GM21717 (cell line): Measurements from ENCODE around the gene CFAP92.

Experiments used
- ATAC-seq: cut with Tn5 transposase; IDR thresholded peaks from one replicate; pipeline ENCODE4 v1.9.1; 2021; ENCODE audit warnings: mild to moderate bottlenecking, moderate library complexity; ENCODE audit not compliant: unreplicated experiment

CFAP92 gene

DNA sequence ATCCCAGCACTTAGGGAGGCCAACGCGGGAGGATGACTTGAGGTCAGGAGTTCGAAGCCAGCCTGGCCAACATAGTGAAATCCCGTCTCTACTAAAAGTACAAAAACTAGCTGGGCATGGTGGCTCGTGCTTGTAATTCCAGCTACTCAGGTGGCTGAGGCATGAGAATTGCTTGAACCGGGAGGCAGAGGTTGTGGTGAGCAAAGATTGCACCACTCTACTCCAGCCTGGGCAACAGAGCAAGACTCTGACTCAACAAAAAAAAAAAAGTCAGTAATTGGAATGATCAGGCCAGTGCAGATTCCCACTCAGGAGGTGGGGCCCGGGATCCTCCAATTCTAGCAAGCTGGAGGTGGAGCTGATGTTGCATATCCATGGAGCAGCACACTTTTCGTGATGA lies 5.6 kb downstream of the CFAP92 start:
- no peak for ATAC-seq

DNA sequence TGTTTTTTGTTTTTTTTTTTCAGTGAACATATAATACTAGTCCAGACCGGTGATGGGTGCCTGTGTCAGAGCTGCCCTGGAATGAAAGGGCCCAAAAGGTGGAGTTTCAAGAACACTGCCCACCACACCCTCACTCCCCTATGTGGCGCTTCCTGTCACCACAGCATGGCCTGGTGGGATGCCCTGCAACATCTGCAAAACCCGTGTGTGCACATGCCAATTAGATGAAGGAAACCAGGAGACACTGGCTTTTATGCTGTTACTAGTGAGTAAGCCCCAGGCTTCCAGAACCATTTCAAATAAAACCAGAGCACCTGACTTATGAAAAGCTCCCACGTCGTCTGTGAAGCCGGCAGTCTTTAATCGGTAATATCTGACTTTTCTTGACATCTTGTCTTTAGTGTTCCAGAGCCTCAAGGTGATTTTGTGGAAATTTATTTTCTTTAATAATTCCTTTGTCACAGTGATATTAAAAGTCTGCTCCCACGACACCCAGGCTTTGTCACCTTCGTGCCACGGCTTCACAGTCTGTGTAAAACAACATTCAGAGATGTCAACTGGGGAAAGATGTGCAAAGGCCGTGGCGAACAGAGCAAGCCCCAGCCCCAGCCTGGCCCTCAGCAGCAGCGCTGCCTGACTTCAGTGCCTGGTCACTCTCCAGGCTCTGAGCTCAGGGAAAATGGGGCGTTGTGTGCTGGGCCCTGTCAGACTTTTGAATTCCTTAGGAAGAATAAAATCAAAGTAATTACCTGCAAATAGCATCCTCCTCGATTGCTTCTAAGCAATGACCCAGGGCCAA lies 6.4 kb downstream of the CFAP92 start:
- ATAC-seq = no peak

DNA sequence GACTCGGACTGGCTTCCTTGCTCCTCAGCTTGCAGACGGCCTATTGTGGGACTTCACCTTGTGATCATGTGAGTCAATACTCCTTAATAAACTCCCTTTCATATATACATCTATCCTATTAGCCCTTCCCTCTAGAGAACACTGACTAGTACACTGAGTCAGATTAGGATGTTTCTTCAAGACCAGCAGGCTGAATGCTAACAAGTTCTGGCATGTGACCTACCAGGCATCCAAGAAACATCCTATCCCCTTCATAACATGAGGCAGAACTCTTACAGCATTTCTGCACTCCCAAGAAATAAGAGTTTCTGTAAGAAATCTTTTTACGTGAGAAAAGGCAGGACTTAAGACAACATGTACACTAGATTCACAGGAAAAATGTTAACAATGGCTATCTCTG lies 9.3 kb downstream of the CFAP92 start:
- no peak for ATAC-seq

DNA sequence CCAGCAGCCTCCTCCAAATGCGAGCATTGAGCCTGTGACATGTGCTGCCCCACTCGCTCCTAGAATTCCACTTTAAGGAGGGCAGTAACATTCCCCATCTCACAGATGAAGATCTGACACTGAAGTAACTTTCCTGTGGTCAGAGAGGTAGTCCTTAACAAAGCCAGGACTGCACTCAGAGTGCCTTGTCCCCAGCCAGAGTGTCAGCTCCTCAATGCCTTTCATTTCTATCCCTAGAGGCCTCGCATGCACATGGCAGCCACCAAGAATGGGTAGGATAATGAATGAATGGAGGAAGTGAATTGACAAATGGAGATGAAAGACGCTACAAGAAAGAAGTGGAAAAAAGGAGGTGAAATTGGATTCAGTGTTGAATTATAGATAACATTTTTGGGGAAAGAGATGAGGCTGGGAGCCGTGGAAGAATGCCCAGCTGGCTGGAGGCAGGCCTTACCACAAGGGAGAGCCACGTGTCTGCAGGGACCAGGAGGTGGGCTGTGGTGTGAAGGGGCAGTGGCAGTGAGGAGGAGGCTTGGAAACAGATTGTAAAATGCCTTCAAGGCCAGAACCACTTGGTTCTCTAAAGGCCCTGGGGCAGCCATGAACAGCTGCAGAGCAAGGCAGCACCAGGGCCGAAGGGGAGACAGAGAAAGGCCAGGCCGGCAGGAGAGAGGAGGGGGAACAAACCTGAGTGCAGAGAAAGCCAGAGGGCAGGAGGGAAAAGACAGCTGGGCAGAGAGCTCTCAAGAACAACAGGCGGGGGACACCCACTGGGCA lies 10.4 kb downstream of the CFAP92 start:
- no peak for ATAC-seq

DNA sequence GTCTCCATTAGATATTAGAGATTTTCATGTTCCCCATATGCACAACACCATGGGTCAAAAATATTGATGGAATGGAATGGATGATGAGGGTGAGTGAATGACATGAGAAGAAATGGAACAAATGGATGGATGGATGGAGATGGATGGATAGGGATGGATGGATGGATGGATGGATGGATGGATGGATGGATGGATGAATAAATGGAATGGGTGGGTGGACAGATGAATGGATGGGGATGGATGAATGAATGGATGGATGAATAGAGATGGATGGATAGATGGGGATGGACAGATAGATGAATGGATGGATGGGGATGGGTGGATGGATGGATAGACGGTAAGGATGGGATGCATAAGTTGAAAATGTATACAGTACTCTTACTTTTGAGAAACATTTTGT lies 18.6 kb downstream of the CFAP92 start:
- ATAC-seq = no peak

DNA sequence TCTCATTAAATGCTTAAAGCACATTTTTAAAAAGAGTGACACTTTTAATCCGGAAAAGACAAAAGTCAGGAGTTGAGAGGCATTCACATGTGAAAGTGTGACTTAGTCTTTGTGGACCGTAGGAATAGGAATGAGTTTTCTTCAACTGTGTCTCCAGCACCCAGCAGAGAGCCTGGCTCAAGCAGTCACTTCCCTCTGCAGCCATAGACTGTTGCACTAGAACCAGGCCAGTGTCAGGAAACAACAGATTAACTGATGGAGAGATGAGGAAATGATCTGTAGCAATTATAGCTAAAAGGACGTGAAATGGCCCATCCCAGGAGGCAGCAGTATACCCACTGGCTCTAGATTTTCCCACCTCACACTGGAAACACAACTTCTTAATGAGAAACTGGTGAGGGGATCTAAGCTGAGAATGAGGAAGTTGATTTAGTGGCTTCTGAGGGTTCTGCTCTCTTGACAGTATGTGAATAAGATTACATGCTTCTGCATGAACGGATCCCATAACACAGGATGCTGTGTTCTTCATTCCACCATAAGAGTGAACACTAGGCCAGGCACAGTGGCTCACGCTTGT lies 19.8 kb downstream of the CFAP92 start:
- ATAC-seq = no peak

DNA sequence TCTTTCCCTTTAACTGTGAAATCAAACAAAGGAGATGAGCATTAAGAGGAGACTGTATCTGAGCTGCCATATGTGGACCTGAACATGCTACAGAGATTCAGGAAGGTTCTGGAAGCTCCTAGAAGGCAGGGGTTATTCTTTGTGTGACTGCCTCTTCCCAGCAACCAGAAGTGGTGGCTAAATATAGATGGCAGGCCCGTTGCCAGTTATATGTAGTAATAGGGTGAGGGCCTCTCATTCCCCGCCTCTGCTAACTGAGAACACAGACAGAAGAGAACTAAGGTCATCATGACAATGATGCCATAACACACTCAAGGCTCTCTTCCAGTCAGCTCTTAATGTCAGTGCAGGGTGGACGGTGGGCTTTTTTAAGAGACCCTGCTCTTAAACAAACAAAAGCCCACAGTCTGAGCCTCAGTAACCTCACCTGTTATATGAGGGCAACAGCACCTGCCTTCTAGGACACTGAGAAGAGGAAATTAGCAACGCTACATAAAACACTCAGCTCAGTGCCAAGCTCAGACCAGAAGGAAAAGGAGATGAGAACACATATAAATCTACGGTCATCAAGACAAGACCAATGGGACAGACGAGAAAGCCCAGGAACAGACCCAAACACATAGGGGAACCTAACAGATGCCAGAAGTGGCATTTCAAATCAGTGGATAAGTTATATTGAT lies 22.3 kb downstream of the CFAP92 start:
- ATAC-seq = no peak

DNA sequence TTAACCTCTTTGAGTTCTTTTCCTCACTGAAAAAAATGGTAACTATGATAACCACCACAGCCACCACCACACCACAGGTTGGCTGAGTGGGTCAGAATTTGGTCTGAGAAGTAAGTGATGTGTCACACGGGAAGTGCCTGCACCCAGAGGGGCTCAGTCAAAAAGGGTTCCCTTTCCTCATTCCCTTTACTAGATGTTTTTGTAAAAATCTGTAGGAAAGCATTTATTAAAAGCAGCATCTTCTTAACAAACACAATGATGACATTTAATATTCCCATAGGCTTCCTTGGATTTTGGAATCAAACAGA lies 23.2 kb downstream of the CFAP92 start:
- no peak for ATAC-seq

DNA sequence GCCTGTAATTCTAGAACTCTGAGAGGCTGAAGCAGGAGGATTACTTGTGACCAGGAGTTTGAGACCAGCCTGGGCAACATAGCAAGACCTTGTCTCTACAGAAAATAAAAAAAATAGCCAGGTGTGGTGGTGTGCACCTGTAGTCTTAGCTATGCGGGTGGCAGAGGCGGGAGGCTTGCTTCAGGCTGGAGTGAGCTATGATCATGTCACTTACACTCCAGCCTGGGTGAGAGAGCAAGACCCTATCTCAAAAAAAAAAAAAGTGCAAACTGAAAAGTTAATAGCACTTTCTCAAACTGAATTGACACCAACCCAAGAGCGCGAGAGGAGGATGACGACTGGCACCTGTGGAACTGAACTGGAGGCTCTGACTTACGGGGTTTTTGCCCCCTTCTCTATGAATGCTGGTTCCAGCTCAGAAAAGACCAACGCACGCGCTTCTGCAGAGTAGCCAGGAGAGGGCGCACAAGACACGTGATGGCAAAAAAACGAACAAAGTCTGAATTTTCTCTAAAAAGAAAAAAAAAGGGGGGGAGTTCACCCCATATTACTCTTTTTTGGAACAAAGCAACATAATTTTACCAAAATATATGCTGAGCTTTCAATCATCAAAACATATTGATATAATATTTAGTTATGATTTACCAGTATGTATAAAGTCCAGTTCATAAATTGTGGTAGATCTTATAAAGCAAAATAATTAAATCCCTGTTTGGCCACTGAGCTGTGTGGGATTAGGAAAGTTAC lies 23.7 kb downstream of the CFAP92 start:
- ATAC-seq = no peak

DNA sequence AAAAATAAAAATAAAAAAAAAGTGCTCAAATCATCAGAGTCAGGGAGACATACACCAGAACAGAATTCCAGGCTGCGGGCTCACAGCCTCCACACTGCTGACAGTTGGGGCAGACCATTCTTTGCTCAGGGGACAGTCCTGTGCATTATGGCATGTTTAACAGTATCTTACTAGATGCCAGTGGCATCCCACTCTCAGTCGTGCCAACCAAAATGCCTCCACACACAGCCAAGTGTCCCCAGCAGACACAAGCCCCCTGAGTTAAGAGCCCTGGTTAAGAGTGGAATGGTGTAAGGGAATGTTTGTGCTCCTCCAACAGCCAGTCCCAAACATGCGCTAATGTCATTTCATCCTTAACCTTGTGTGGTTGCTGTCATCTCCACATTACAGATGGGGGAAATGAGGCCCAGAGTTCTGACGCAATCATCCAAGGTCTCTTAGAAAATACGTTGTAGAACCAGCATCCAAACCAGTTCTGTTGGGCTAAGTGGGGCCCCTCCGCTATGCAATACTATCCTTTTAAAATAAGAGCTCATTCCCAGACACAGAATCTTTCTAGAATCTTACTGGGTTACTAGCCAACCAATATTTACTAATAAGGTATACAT lies 26.0 kb downstream of the CFAP92 start:
- ATAC-seq = no peak

DNA sequence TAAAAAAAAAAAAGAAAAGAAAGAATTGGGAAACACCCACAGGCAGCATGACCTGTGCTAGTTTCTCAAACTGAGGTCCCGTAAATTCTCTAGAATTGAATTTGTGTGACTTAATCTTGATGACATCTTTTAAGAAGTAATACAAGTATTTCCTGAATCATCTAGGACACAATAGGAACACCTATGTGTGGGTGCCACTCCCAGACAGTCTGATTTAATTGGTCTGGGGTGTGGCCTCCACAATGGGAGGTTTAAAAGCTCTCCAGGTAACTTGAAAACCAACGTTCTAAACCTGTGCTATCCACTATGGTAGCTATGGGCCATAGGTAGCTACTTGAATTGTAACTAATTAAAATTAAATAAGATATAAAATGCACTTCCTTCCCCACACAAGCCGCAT lies 28.1 kb downstream of the CFAP92 start:
- no peak for ATAC-seq

DNA sequence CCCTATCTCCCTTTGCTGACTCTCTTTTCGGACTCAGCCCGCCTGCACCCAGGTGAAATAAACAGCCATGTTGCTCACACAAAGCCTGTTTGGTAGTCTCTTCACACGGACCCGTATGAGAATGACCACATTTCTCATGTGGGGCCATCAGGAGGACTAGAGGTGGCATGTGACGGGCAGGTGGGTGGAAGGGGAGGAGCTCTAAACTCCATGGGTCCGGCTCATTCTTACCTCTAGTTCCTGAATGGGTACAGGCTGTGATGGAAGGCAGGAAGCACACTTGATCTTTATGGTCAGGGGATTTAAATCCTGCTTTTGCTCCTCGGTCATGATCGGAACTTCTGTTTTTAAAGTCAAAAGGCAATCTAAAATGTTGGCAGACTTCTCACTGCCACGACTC lies 28.6 kb downstream of the CFAP92 start:
- ATAC-seq = no peak

DNA sequence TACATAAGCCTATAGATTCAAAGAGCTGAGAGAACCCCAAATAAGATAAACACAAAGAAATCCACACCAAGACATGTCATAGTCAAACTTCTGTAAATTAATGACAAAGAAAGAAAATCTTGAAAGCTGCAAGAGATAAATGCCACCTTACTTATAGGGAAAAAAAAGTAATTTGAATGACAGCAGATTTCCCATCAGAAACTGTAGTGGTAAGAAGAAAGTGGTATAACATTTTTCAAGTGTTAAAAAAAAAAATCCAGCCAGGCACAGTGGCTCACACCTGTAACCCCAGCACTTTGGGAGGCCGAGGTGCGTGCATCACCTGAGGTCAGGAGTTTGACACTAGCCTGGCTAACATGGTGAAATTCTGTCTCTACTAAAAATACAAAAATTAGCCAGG lies 37.4 kb downstream of the CFAP92 start:
- ATAC-seq = no peak

DNA sequence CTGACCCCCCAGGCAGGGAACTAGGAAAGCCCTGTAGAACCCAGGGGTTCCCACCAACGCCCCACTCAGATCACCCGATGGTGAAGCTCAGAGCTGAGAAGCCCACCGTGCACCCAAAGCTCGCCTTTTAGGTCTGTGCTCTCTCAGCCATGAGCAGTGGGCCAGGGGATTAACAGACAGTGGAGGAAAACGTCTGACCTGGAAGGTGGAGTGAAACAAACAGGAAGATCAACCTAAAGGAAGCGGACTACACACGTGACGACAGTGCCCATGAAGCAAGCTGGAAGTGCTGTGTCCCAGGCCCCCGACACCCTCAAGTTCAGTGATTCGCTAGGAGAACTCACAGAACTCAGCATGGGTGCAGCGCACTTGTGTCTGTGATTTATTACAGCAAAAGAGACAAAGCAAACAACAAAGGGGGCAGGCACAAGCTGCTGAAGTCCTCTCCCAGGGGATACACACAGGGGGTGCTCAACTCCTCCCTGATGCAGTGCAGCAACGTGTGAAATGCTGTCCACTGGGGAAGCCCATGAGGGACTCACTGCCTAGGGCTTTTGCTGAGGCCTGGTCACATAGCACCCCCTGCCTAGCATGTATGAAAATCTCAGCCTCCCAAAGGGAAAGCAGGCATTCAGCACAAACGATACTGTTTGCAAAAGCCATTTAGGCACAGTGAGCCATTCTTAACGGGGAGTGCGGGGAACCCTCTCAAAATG lies 43.5 kb downstream of the CFAP92 start:
- ATAC-seq = no peak

DNA sequence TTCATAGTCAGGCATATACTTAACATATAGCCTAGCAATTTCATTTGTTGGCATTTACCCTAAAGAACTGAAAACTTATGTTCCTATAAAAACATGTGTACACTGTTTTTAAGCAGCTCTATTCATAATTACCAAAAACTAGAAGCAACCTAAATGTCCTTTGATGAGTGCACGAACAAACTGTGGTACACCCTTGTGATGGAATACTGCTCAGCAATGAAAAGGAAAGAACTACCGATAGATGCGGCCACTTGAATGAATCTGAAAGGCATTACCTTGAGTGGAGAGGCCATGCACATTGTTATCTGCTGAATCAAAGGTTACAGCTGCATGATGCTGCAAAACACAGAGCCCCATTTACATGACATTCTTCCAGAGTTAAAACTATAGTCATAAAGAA lies 44.7 kb downstream of the CFAP92 start:
- ATAC-seq = no peak

DNA sequence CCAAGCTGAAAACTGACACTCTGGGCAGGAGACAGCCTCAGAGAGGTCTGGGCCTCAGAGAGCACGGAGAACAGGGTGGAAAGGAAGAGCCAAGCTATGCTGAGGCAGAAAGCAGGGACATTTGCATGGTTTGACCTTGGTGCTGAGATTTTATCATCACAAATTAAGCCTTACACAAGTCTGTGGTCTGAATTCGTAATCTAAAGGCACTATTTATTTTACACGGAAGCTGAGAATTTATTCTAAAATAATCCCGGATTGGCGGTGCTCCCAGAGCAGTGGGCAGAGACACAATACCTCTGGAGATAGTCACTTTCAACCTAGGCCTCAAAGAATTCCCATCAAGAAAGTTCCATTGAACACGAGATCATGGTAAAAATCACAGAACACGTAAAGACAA lies 47.5 kb downstream of the CFAP92 start:
- ATAC-seq = no peak

DNA sequence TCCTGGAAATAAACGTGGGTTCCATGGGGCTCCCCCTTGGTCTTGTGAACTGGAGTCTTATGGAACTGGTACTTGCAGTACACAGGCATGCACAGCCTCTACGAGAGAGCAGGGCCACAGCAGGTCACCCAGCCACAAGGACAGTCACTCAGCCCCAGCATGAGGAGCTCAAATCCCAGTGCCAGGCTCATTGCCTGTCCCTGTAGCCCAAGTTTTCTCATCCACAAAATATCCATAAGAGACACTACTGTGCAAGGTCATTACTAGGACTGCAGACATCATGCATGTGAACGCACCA lies 48.0 kb downstream of the CFAP92 start:
- no peak for ATAC-seq

DNA sequence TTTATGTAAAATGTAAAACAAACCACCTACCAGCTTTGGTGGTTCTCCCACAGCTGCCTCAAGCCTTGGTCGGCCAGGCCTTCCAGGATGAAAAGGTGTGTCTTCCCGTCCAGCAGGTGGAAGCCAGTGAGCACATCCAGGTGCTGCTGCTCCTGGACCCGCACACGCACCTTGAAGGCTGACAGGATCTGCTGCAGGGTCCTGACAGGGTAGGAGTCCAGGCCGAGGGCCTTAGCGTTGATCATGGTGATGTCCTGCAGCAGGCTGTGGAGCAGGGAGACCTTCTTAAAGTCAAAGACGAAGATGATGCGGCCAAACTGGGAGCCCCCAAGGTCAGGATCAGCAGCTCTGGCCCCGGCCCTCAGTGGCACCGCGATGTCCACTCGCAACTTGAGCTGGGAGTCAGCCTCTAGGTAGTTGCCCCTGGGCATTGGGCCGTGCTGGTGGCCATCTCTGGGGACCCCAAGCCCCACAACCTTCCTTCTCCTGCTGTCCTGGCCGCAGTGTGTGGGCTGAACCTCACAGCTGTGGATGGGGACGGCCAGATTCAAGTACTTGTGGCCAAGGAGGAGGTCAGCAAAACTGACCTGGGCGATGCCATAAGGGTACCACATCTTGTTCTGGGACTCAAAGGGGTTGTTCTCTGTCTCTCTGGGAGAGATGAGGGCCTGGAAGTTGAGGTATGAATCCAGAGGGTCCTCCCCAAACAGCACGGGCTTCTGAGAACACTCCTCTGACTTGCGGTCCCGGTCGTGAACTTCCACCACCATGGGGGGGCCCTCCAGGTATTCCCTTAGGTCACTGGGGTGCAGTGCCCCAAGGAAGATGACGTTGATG lies 48.6 kb downstream of the CFAP92 start:
- no peak for ATAC-seq
